ENCODE data around the gene CZIB. TPM values are rescaled to one million over a fixed set of nuclear protein-coding genes. Genes with fewer than 3 reads are reported as not detected.
"Not testable (repeated sequence)": the region's sequence is repeated elsewhere in the genome, so short reads cannot be mapped to it uniquely, and the experiment has no call there.

Gene CZIB
- total and polyA plus RNA-seq, 2 of the 8 experiments (the other 6 are each of a cell fraction or from before 2014, with no cell fraction given): 46.5 to 48.0 TPM

DNA sequence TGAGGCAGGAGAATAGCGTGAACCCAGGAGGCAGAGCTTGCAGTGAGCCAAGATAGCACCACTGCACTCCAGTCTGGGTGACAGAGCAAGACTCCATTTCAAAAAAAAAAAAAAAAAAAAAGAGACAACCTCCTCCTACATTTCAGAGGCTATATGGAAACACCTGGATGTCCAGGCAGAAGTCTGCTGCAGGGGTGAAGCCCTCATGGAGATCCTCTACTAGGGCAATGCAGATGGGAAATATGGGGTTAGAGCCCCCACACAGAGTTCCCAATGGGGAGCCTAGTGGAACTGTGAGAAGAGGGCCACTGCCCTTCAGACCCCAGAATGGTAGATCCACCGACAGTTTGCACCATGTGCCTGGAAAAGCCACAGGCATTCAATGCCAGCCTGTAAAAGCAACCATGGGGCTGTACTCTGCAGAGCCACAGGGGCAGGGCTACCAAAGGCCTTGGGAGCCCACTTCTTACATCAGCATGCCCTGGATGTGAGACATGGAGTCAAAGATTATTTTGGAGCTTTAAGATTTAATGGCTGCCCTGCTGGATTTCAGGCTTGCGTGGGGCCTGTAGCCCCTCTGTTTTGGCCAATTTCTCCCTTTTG lies 14.2 kb downstream of the CZIB start:
- H2BK20ac ChIP-seq (ENCODE audit: low read length); H2BK15ac ChIP-seq (ENCODE audit: low read length); H2AK5ac ChIP-seq (ENCODE audit: low read depth, low read length); H3K4ac ChIP-seq (replicated peaks; ENCODE audit: insufficient read length, low read depth, low read length); H3K27ac ChIP-seq (ENCODE audit: low read depth, low read length); H3K79me2 ChIP-seq (ENCODE audit: control insufficient read depth in 1 of 2, insufficient read depth in 2 of 2, low read length in 2 of 2); FAIRE-seq; H3K27me3 ChIP-seq (replicated peaks in 1 of 4; ENCODE audit: control insufficient read depth in 3 of 4, extremely low read depth in 1 of 4, insufficient read depth in 3 of 4, low read length in 3 of 4); H3K18ac ChIP-seq (ENCODE audit: extremely low read depth, low read length); DNase-seq (ENCODE audit: low read depth in 1 of 2, low spot score in 2 of 2); H4K91ac ChIP-seq (replicated peaks; ENCODE audit: insufficient read length, low read length); H4K20me1 ChIP-seq (replicated peaks in 1 of 2; ENCODE audit: control insufficient read depth in 1 of 2, insufficient read depth in 2 of 2, low read length in 2 of 2); H2BK120ac ChIP-seq (replicated peaks; ENCODE audit: low read depth, low read length); H3K23ac ChIP-seq (ENCODE audit: insufficient read length); H3K56ac ChIP-seq (replicated peaks; ENCODE audit: insufficient read length, low read depth, low read length); H4K8ac ChIP-seq (ENCODE audit: extremely low read depth, insufficient read depth, low read length); H3K79me1 ChIP-seq (ENCODE audit: low read depth, low read length); H3K23me2 ChIP-seq (ENCODE audit: low read depth, low read length); CTCF ChIA-PET (ENCODE audit: partially characterized antibody); H4K5ac ChIP-seq (ENCODE audit: insufficient read length, low read depth, low read length); H3K4me3 ChIP-seq (ENCODE audit: extremely low read depth in 1 of 4, insufficient read depth in 2 of 4, low read depth in 3 of 4, low read length in 4 of 4); H2AFZ ChIP-seq (ENCODE audit: low read length); H2BK5ac ChIP-seq (ENCODE audit: low read depth, low read length); H3K9ac ChIP-seq (replicated peaks in 1 of 4; ENCODE audit: extremely low read depth in 1 of 4, low read depth in 3 of 4, low read length in 3 of 4); H2BK12ac ChIP-seq (ENCODE audit: low read depth, low read length); H3K4me2 ChIP-seq (ENCODE audit: insufficient read depth in 1 of 2, low read depth in 2 of 2, low read length in 2 of 2); H3K4me1 ChIP-seq (replicated peaks in 1 of 4; ENCODE audit: control insufficient read depth in 3 of 4, insufficient read depth in 4 of 4, low read length in 3 of 4); H3K14ac ChIP-seq (ENCODE audit: insufficient read length): not testable (repeated sequence)
- H3K36me3 ChIP-seq (ENCODE audit: control insufficient read depth in 2 of 4, insufficient read depth in 4 of 4, low read length in 3 of 4): peaks cover 5 to 88% (median 46%) of the 10 kb centered on the region in 4 experiments; a peak in 6 of 8 replicates
- POLR2A ChIA-PET (ENCODE audit: partially characterized antibody): interaction anchor here (2.1 kb wide), 1 partner anchor 8 kb away, joined by 6 read pairs; no protein-coding TSS in a partner anchor
- H3K9me3 ChIP-seq (ENCODE audit: insufficient read depth in 2 of 2, low read depth in 1 of 2, low read length in 1 of 2): peaks cover 19 to 26% of the 10 kb centered on the region in 2 experiments
- WGBS, 2 experiments (ENCODE audit: extremely low coverage in 1 of 2, insufficient coverage in 1 of 2, insufficient read length in 1 of 2, insufficient replicate concordance in 2 of 2, low coverage in 1 of 2, low lambda C conversion rate in 2 of 2, missing lambda C conversion rate in 1 of 2): 95% methylated on average over 3 of the region's 3 CpGs; no CpG with 5 or more reads in 1 of the 2 experiments

DNA sequence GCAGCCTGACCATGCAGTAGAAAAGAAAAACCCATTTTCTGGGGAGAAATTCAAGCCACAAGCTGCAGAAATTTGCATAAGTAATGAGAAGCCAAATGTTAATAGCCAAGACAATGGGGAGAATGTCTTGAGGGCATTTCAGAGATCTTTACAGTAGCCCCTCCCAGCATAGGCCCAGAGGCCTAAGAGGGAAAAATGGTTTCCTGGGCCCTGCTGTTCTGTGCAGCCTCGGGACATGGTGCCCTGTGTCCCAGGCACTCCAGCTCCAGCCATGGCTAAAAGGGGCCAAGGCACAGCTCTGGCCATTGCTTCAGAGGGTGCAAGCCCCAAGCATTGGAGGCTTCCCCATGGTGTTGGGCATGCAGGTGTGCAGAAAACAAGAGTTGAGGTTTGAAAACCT lies 14.9 kb downstream of the CZIB start:
- H3K9ac ChIP-seq (replicated peaks in 1 of 4; ENCODE audit: extremely low read depth in 1 of 4, low read depth in 3 of 4, low read length in 3 of 4): not testable (repeated sequence)

More for the DNA sequence above, 14.9 kb downstream of the CZIB start:
- H4K91ac ChIP-seq (replicated peaks; ENCODE audit: insufficient read length, low read length); H2AFZ ChIP-seq (ENCODE audit: low read length); H3K4me1 ChIP-seq (replicated peaks in 1 of 4; ENCODE audit: control insufficient read depth in 3 of 4, insufficient read depth in 4 of 4, low read length in 3 of 4); H3K23ac ChIP-seq (ENCODE audit: insufficient read length); H2BK20ac ChIP-seq (ENCODE audit: low read length); H2BK12ac ChIP-seq (ENCODE audit: low read depth, low read length); H3K79me2 ChIP-seq (ENCODE audit: control insufficient read depth in 1 of 2, insufficient read depth in 2 of 2, low read length in 2 of 2); H2AK5ac ChIP-seq (ENCODE audit: low read depth, low read length); H3K4me3 ChIP-seq (ENCODE audit: extremely low read depth in 1 of 4, insufficient read depth in 2 of 4, low read depth in 3 of 4, low read length in 4 of 4); H2BK5ac ChIP-seq (ENCODE audit: low read depth, low read length); H4K8ac ChIP-seq (ENCODE audit: extremely low read depth, insufficient read depth, low read length); H3K14ac ChIP-seq (ENCODE audit: insufficient read length); FAIRE-seq; POLR2A ChIA-PET (ENCODE audit: partially characterized antibody); H4K20me1 ChIP-seq (replicated peaks in 1 of 2; ENCODE audit: control insufficient read depth in 1 of 2, insufficient read depth in 2 of 2, low read length in 2 of 2); H3K23me2 ChIP-seq (ENCODE audit: low read depth, low read length); DNase-seq (ENCODE audit: low read depth in 1 of 2, low spot score in 2 of 2); H2BK120ac ChIP-seq (replicated peaks; ENCODE audit: low read depth, low read length); H3K79me1 ChIP-seq (ENCODE audit: low read depth, low read length); H3K4ac ChIP-seq (replicated peaks; ENCODE audit: insufficient read length, low read depth, low read length); H3K27me3 ChIP-seq (replicated peaks in 1 of 4; ENCODE audit: control insufficient read depth in 3 of 4, extremely low read depth in 1 of 4, insufficient read depth in 3 of 4, low read length in 3 of 4); H3K4me2 ChIP-seq (ENCODE audit: insufficient read depth in 1 of 2, low read depth in 2 of 2, low read length in 2 of 2); H3K27ac ChIP-seq (ENCODE audit: low read depth, low read length); H4K5ac ChIP-seq (ENCODE audit: insufficient read length, low read depth, low read length); H2BK15ac ChIP-seq (ENCODE audit: low read length); CTCF ChIA-PET (ENCODE audit: partially characterized antibody); H3K56ac ChIP-seq (replicated peaks; ENCODE audit: insufficient read length, low read depth, low read length); H3K18ac ChIP-seq (ENCODE audit: extremely low read depth, low read length): not testable (repeated sequence)
- Histone ChIP-seq H3K36me3 (ENCODE audit: control insufficient read depth in 2 of 4, insufficient read depth in 4 of 4, low read length in 3 of 4) (peaks cover 5 to 86% (median 42%) of the 10 kb centered on the region in 4 experiments; a peak in 6 of 8 replicates), H3K9me3 (ENCODE audit: insufficient read depth in 2 of 2, low read depth in 1 of 2, low read length in 1 of 2) (peaks cover 19 to 26% of the 10 kb centered on the region in 2 experiments)
- WGBS, 2 experiments (ENCODE audit: extremely low coverage in 1 of 2, insufficient coverage in 1 of 2, insufficient read length in 1 of 2, insufficient replicate concordance in 2 of 2, low coverage in 1 of 2, low lambda C conversion rate in 2 of 2, missing lambda C conversion rate in 1 of 2): 92% methylated on average over 1 of the region's 1 CpG; no CpG with 5 or more reads in 1 of the 2 experiments
